A549 (cell line): ENCODE results near the gene CLDN17.

Source experiments
- CBX8 ChIP-seq: fragments of 200-600 bp; sonication (generic); IDR thresholded peaks from 2 replicates; pipeline ENCODE4 v1.6.1; 2016
- CHD4 ChIP-seq: fragments of 200-600 bp; sonication (generic); IDR thresholded peaks from 2 replicates; pipeline ENCODE4 v1.6.1; 2016; ENCODE audit warnings: antibody characterized with exemption, mild to moderate bottlenecking, borderline replicate concordance
- CTCF ChIP-seq: fragments of >200 bp; sonication (Bioruptor Twin); formaldehyde crosslinking; IDR thresholded peaks from 3 replicates; pipeline ENCODE4 v1.5.1; 2016
- EHMT2 ChIP-seq: fragments of 200-600 bp; sonication (generic); IDR thresholded peaks from 2 replicates; pipeline ENCODE4 v1.6.1; 2016; ENCODE audit warnings: antibody characterized with exemption, low read depth, mild to moderate bottlenecking, moderate library complexity
- HOXA7 ChIP-seq: fragments of 250-450 bp; sonication (Bioruptor Pico); IDR thresholded peaks from 2 replicates; pipeline ENCODE4 v1.5.0; 2020; ENCODE audit warnings: mild to moderate bottlenecking, moderate library complexity
- JUN ChIP-seq, 2 experiments: fragments of >200 bp; sonication (Bioruptor Twin); formaldehyde crosslinking; IDR thresholded peaks; 2 replicates in 1 of 2; 3 replicates in 1 of 2; pipeline ENCODE4 v1.6.1; 2016 to 2017
- KDM1A ChIP-seq: fragments of 200-600 bp; sonication (generic); IDR thresholded peaks from 2 replicates; pipeline ENCODE4 v1.6.1; 2016; ENCODE audit warnings: low read depth, mild to moderate bottlenecking
- PHF8 ChIP-seq: fragments of 200-600 bp; sonication (generic); IDR thresholded peaks from 2 replicates; pipeline ENCODE4 v1.6.1; 2016; ENCODE audit warnings: low read depth, mild to moderate bottlenecking, antibody characterized with exemption, moderate library complexity, borderline replicate concordance
- POLR2A ChIP-seq: IDR thresholded peaks from 2 replicates; pipeline ENCODE4 v1.6.1; 2012; ENCODE audit warnings: mild to moderate bottlenecking, low read length
- RFX5 ChIP-seq: fragments of 450-650 bp; IDR thresholded peaks from 2 replicates; pipeline ENCODE4 v1.7.1; 2014; ENCODE audit warnings: antibody characterized with exemption, mild to moderate bottlenecking, moderate library complexity
- RNF2 ChIP-seq: fragments of 200-600 bp; sonication (generic); IDR thresholded peaks from 2 replicates; pipeline ENCODE4 v1.6.1; 2016; ENCODE audit warnings: low read depth, mild to moderate bottlenecking, antibody characterized with exemption, moderate library complexity, borderline replicate concordance
- SMC3 ChIP-seq: fragments of >200 bp; sonication (Bioruptor Twin); formaldehyde crosslinking; IDR thresholded peaks from 3 replicates; pipeline ENCODE4 v1.6.1; 2018; ENCODE audit warnings: inconsistent platforms

GRCh38 chr21:30194701-30195299 lies 28.2 kb upstream of the CLDN17 start:
- TF ChIP-seq CBX8 = no peak
- TF ChIP-seq CTCF = no peak; the same call in 2 of the 3 replicates
- no peak for TF ChIP-seq POLR2A
- TF ChIP-seq JUN (IDR thresholded peaks at IDR 0.05) = no peak
- TF ChIP-seq PHF8 = no peak
- no peak for TF ChIP-seq SMC3
- TF ChIP-seq HOXA7 (CRISPR knock-in tag) = no peak
- TF ChIP-seq KDM1A = no peak
- no peak for TF ChIP-seq RFX5
- no peak for TF ChIP-seq RNF2
- TF ChIP-seq EHMT2 = no peak
- TF ChIP-seq CHD4 = no peak
